Loucy (cell line): Measurements from ENCODE around the gene TTLL5.
A peak's percentile ranks its signal among the peaks of the same experiment; 100 is the strongest.

ENCODE experiments used
- H2AFZ ChIP-seq: fragments of 200-600 bp; sonication (generic); 2 replicates; pipeline ENCODE4 v1.6.0; 2016; ENCODE audit warnings: antibody characterized with exemption, mild to moderate bottlenecking, low read length, moderate library complexity
- H3F3A ChIP-seq: fragments of 200-600 bp; 2 replicates; pipeline ENCODE4 v1.6.0; 2016; ENCODE audit warnings: antibody characterized with exemption, low read depth, mild to moderate bottlenecking
- H3K27me3 ChIP-seq: fragments of 200-600 bp; sonication (generic); 2 replicates; pipeline ENCODE4 v1.6.1; 2014; ENCODE audit warnings: low read length, mild to moderate bottlenecking; ENCODE audit not compliant: insufficient read depth, poor library complexity, severe bottlenecking
- H3K36me3 ChIP-seq: fragments of 200-600 bp; sonication (generic); 2 replicates; pipeline ENCODE4 v1.6.1; 2016; ENCODE audit warnings: low read length; ENCODE audit not compliant: insufficient read depth
- H3K4me1 ChIP-seq: fragments of 200-600 bp; sonication (generic); 2 replicates; pipeline ENCODE4 v1.5.1; 2014; ENCODE audit warnings: low read length, mild to moderate bottlenecking; ENCODE audit not compliant: insufficient read depth, poor library complexity, severe bottlenecking
- H3K4me2 ChIP-seq: fragments of 200-600 bp; sonication (generic); 2 replicates; pipeline ENCODE4 v1.6.0; 2014; ENCODE audit warnings: antibody characterized with exemption, low read length, low read depth, mild to moderate bottlenecking; ENCODE audit not compliant: poor library complexity, severe bottlenecking
- H3K4me3 ChIP-seq: fragments of 200-600 bp; sonication (generic); 2 replicates; pipeline ENCODE4 v1.5.1; 2014; ENCODE audit warnings: low read length, mild to moderate bottlenecking, mixed read lengths; ENCODE audit not compliant: poor library complexity, severe bottlenecking
- H3K79me2 ChIP-seq: fragments of 200-600 bp; sonication (generic); 2 replicates; pipeline ENCODE4 v1.6.1; 2014; ENCODE audit warnings: low read length; ENCODE audit not compliant: insufficient read depth
- H3K9ac ChIP-seq: fragments of 200-600 bp; sonication (generic); 2 replicates; pipeline ENCODE4 v1.6.0; 2014; ENCODE audit warnings: mild to moderate bottlenecking, low read depth, low read length, moderate library complexity; ENCODE audit not compliant: poor library complexity, severe bottlenecking
- H3K9me2 ChIP-seq: fragments of 200-600 bp; sonication (generic); replicated peaks from 2 replicates; pipeline ENCODE4 v1.6.1; 2016; ENCODE audit warnings: low read depth, low read length, mixed read lengths
- H3K9me3 ChIP-seq: fragments of 200-600 bp; sonication (generic); 2 replicates; pipeline ENCODE4 v1.6.1; 2014; ENCODE audit warnings: mild to moderate bottlenecking, antibody characterized with exemption, low read length, low read depth; ENCODE audit not compliant: insufficient read depth
- H4K20me1 ChIP-seq: fragments of 200-600 bp; sonication (generic); 2 replicates; pipeline ENCODE4 v1.6.0; 2014; ENCODE audit warnings: antibody characterized with exemption, low read length, mild to moderate bottlenecking; ENCODE audit not compliant: insufficient read depth, poor library complexity, severe bottlenecking
- CTCF ChIP-seq: fragments of 200-600 bp; sonication (generic); conservative IDR thresholded peaks from 2 replicates; pipeline ENCODE4 v1.5.1; 2014; ENCODE audit warnings: mild to moderate bottlenecking, antibody characterized with exemption, low read length
- EZH2phosphoT487 ChIP-seq: fragments of 200-600 bp; IDR thresholded peaks from 2 replicates; pipeline ENCODE4 v1.6.1; 2018; ENCODE audit warnings: antibody characterized with exemption, mild to moderate bottlenecking, moderate library complexity, borderline replicate concordance

TTLL5 gene

GRCh38 chr14:75880512-75880911 lies 219.5 kb downstream of the TTLL5 start:
- TF ChIP-seq CTCF: peak; percentile 37; the same call in 1 of the 2 replicates
- TF ChIP-seq EZH2phosphoT487: no peak
- H3K36me3 ChIP-seq: peaks cover 13% of the 10 kb centered on the region; the same call in 1 of the 2 replicates
- peaks cover 7% of the 10 kb centered on the region for H3K4me1 ChIP-seq
- no peak overlapping the region for H3K4me2 ChIP-seq
- no peak overlapping the region for H3K4me3 ChIP-seq
- no peaks in the 10 kb centered on the region for H3K9me3 ChIP-seq
- H3K79me2 ChIP-seq: no peaks in the 10 kb centered on the region
- no peak overlapping the region for H2AFZ ChIP-seq
- no peaks in the 10 kb centered on the region for H3K9me2 ChIP-seq
- H3K27me3 ChIP-seq: no peaks in the 10 kb centered on the region
- no peaks in the 10 kb centered on the region for H3F3A ChIP-seq
- H4K20me1 ChIP-seq: no peaks in the 10 kb centered on the region
- H3K9ac ChIP-seq: no peak overlapping the region

DNA sequence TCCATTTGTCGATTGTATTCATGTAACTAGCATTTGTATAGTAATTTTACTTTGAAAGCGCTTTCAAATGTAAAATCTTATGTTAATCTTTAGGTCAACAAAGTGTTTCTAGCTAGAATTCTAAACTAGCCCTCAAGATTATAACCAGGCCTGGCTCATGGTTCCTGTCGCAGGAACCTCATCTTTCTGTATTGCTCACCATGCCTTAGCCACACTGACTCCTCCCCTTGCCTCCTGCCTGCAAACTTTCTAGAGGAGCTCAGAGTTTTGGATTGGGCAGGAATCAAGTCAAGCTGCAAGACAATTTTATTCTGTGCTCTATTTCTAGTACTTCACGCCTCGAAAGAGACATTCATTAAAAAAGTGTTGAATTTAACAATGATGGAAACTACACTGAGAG lies 220.9 kb downstream of the TTLL5 start:
- no peaks in the 10 kb centered on the region for H3K27me3 ChIP-seq
- TF ChIP-seq EZH2phosphoT487 (no peak), CTCF (no peak)
- no peak overlapping the region for H3K4me3 ChIP-seq
- peaks cover 6% of the 10 kb centered on the region for H3K4me1 ChIP-seq
- H3K36me3 ChIP-seq: peaks cover 19% of the 10 kb centered on the region; the same call in 1 of the 2 replicates
- no peaks in the 10 kb centered on the region for H3K9me3 ChIP-seq
- no peaks in the 10 kb centered on the region for H3K9me2 ChIP-seq
- no peak overlapping the region for H3K4me2 ChIP-seq
- no peaks in the 10 kb centered on the region for H4K20me1 ChIP-seq
- no peaks in the 10 kb centered on the region for H3K79me2 ChIP-seq
- no peak overlapping the region for H3K9ac ChIP-seq
- no peak overlapping the region for H2AFZ ChIP-seq
- no peaks in the 10 kb centered on the region for H3F3A ChIP-seq

GRCh38 chr14:75884198-75884611 lies 223.2 kb downstream of the TTLL5 start:
- no peak overlapping the region for H2AFZ ChIP-seq
- peak; percentile 51 for TF ChIP-seq CTCF
- TF ChIP-seq EZH2phosphoT487: no peak
- no peaks in the 10 kb centered on the region for H3K9me3 ChIP-seq
- no peaks in the 10 kb centered on the region for H3K9me2 ChIP-seq
- no peaks in the 10 kb centered on the region for H3F3A ChIP-seq
- no peak overlapping the region for H3K9ac ChIP-seq
- no peaks in the 10 kb centered on the region for H3K27me3 ChIP-seq
- no peaks in the 10 kb centered on the region for H4K20me1 ChIP-seq
- no peaks in the 10 kb centered on the region for H3K79me2 ChIP-seq
- no peak overlapping the region for H3K4me2 ChIP-seq
- H3K4me1 ChIP-seq: no peaks in the 10 kb centered on the region
- peaks cover 19% of the 10 kb centered on the region; the same call in 1 of the 2 replicates for H3K36me3 ChIP-seq
- no peak overlapping the region for H3K4me3 ChIP-seq
